K562 (cell line): ENCODE results near the gene ZNF655. TPM values are rescaled to one million over a fixed set of nuclear protein-coding genes. Genes with fewer than 3 reads are reported as not detected.

Source experiments
- ATAC-seq: fragments of 200-7000 bp; cut with Tn5 transposase; 3 replicates; pipeline ENCODE4 v1.9.1; 2020; ENCODE audit warnings: moderate library complexity
- BruUV-seq: library from RNA; stranded (reverse); fragments of 400-500 nt; replicated peaks from 2 replicates; lab custom pipeline; 2021; lab: Mats Ljungman, UMichigan
- CTCF ChIA-PET: fragments of 300-600 bp; formaldehyde crosslinking; extraction: SDS; loops from one replicate; lab custom pipeline; 2021; ENCODE audit warnings: low intra/inter-chr PET ratio; lab: Yijun Ruan, JAX
- POLR2A ChIA-PET: fragments of 300-600, 350-650 bp; sonication (Branson Sonifier 250); formaldehyde crosslinking; extraction: SDS; loops from one replicate; lab custom pipeline; 2021; ENCODE audit warnings: antibody characterized with exemption, inconsistent platforms; lab: Yijun Ruan, JAX
- DNase-seq, 4 experiments: peaks; one replicate each; pipeline versions ENCODE4 v3.0.0 to v3.0.0-alpha.2; 2011 to 2018; ENCODE audit warnings: low spot score in 3 of 4, mixed read lengths in 3 of 4; ENCODE audit errors: extremely low read depth in 1 of 4
- FAIRE-seq: peaks from 2 replicates; lab custom pipeline; 2011; peaks lifted over from hg19 to GRCh38; lab: Jason Lieb, UNC
- H2AFZ ChIP-seq: 2 replicates; pipeline ENCODE4 v1.6.0; 2011; ENCODE audit warnings: low read depth, low read length, control low read depth, inconsistent platforms
- H3K27ac ChIP-seq: fragments of 200-600 bp; 3 replicates; pipeline ENCODE4 v1.8.0; 2011; ENCODE audit warnings: low read depth, mild to moderate bottlenecking, control low read depth, inconsistent platforms, low read length, moderate library complexity, mixed read lengths; ENCODE audit errors: extremely low read depth
- H3K27me3 ChIP-seq, 2 experiments: fragments of 300-600 bp in 1 of 2; 2 replicates in 1 of 2; 3 replicates in 1 of 2; pipeline versions ENCODE4 v1.6.0 to v1.8.0; 2011; ENCODE audit warnings: inconsistent platforms in 2 of 2, low read length in 2 of 2, mild to moderate bottlenecking in 1 of 2, mixed read lengths in 1 of 2, moderate library complexity in 1 of 2; ENCODE audit not compliant: control insufficient read depth in 2 of 2, insufficient read depth in 2 of 2
- H3K36me3 ChIP-seq: fragments of 300-600 bp; 3 replicates; pipeline ENCODE4 v1.8.0; 2011; ENCODE audit warnings: mild to moderate bottlenecking, low read length, inconsistent platforms; ENCODE audit not compliant: control insufficient read depth, insufficient read depth
- H3K4me1 ChIP-seq, 2 experiments: fragments of 200-600 bp in 1 of 2; replicated peaks in 1 of 2; 2 replicates in 1 of 2; 3 replicates in 1 of 2; pipeline versions ENCODE4 v1.5.1 to v1.8.0; 2011; ENCODE audit warnings: inconsistent platforms in 2 of 2, low read length in 2 of 2, mild to moderate bottlenecking in 1 of 2, mixed read lengths in 1 of 2, moderate library complexity in 1 of 2; ENCODE audit not compliant: control insufficient read depth in 2 of 2, insufficient read depth in 2 of 2
- H3K4me2 ChIP-seq: 2 replicates; pipeline ENCODE4 v1.6.1; 2011; ENCODE audit warnings: low read length, control low read depth, inconsistent platforms, mixed read lengths; ENCODE audit not compliant: insufficient read depth
- H3K4me3 ChIP-seq: fragments of 200-600 bp; sonication (generic), shearing (Covaris generic); 2 replicates; pipeline ENCODE4 v1.5.1; 2016; ENCODE audit warnings: control low read depth, inconsistent platforms
- H3K79me2 ChIP-seq: fragments of 200-600 bp; 3 replicates; pipeline ENCODE4 v1.8.0; 2011; ENCODE audit warnings: low read length, inconsistent platforms; ENCODE audit not compliant: control insufficient read depth, insufficient read depth
- H3K9ac ChIP-seq, 2 experiments: 2 replicates each; pipeline versions ENCODE4 v1.6.0 to v1.6.1; 2011; ENCODE audit warnings: low read depth in 2 of 2, low read length in 2 of 2, control low read depth in 1 of 2, inconsistent platforms in 1 of 2, mild to moderate bottlenecking in 1 of 2, mixed read lengths in 1 of 2; ENCODE audit not compliant: insufficient read depth in 1 of 2
- H3K9me1 ChIP-seq: one replicate; pipeline ENCODE4 v1.6.0; 2011; ENCODE audit warnings: inconsistent platforms, mild to moderate bottlenecking, low read length, moderate library complexity; ENCODE audit not compliant: control insufficient read depth, insufficient read depth
- H3K9me3 ChIP-seq: replicated peaks from 2 replicates; pipeline ENCODE4 v1.5.1; 2011; ENCODE audit warnings: low read depth, low read length, inconsistent platforms; ENCODE audit not compliant: control insufficient read depth, insufficient read depth
- H4K20me1 ChIP-seq: replicated peaks from 2 replicates; pipeline ENCODE4 v1.6.1; 2011; ENCODE audit warnings: low read length, inconsistent platforms, mixed read lengths; ENCODE audit not compliant: control insufficient read depth, insufficient read depth
- DEAF1 ChIP-seq: fragments of 450-650 bp; formaldehyde crosslinking; IDR thresholded peaks from 2 replicates; pipeline ENCODE4 v1.4.0; 2020; ENCODE audit warnings: mild to moderate bottlenecking, moderate library complexity
- HEY1 ChIP-seq: fragments of 250-450 bp; sonication (Bioruptor Pico); IDR thresholded peaks from 2 replicates; pipeline ENCODE4 v1.5.0; 2020; ENCODE audit warnings: mild to moderate bottlenecking, moderate library complexity, borderline replicate concordance
- MAZ ChIP-seq, 2 experiments: fragments of 450-650 bp in 1 of 2; sonication (generic) in 1 of 2; formaldehyde crosslinking; IDR thresholded peaks in 1 of 2; conservative IDR thresholded peaks in 1 of 2; 2 replicates each; pipeline versions ENCODE4 v1.4.0 to v1.5.0; 2020; ENCODE audit warnings: mild to moderate bottlenecking in 1 of 2, missing genetic modification reagents in 1 of 2
- PKNOX1 ChIP-seq: fragments of 450-650 bp; IDR thresholded peaks from 2 replicates; pipeline ENCODE4 v1.6.1; 2016
- PYGO2 ChIP-seq: fragments of 450-650 bp; IDR thresholded peaks from 2 replicates; pipeline ENCODE4 v1.6.1; 2016; ENCODE audit warnings: mild to moderate bottlenecking, missing genetic modification characterization, moderate library complexity, missing compliant biosample characterization
- ZNF224 ChIP-seq: sonication (generic); formaldehyde crosslinking; IDR thresholded peaks from 2 replicates; pipeline ENCODE4 v1.8.0; 2022; ENCODE audit warnings: mild to moderate bottlenecking, missing genetic modification reagents
- WGBS: fragments of 100-300 bp; shearing (Covaris generic); methylation state at CpG from one replicate; pipeline ENCODE4 v1.1.6; 2016; ENCODE audit warnings: low coverage, mixed read lengths; ENCODE audit not compliant: insufficient coverage; ENCODE audit errors: missing lambda C conversion rate; 5-methylcytosine and 5-hydroxymethylcytosine counted together
- in situ Hi-C: fragments of 300-500 bp; cut with MboI; formaldehyde crosslinking; loops from 4 replicates; pipeline ENCODE4 v1.15.0; 2018; ENCODE audit warnings: inconsistent platforms, mixed read lengths
- intact Hi-C: fragments of 100-400 bp; cut with micrococcal nuclease; formaldehyde crosslinking; loops from 2 replicates; pipeline ENCODE4 v1.14.2; 2022
- polyA plus RNA-seq, 8 experiments: library from polyadenylated mRNA; depleted of rRNA in 4 of 8; stranded (reverse) in 5 of 8; unstranded in 3 of 8; fragments of >200 nt; fragmentation: Nextera tagmentation in 2 of 8; fragmentation: Illumina TruSeq in 1 of 8; extraction: Ambion mirVana in 2 of 8; extraction: Trizol in 1 of 8; gene quantifications; 2 replicates each; pipeline versions ENCODE4 v1.2.1 to v1.2.3, GENCODE V29; 2011 to 2014; ENCODE audit warnings: inconsistent platforms in 1 of 8, missing spikeins in 1 of 8
- total RNA-seq, 7 experiments: library from RNA; depleted of rRNA in 6 of 7; stranded (reverse); fragments of >200 nt in 6 of 7; fragmentation: Illumina TruSeq in 2 of 7; extraction: Trizol in 2 of 7; gene quantifications; 2 replicates each; pipeline versions ENCODE4 v1.2.1 to v1.2.3, GENCODE V29; 2011 to 2021; ENCODE audit warnings: low replicate concordance in 1 of 7

The ZNF655 gene
- total and polyA plus RNA-seq, 9 of the 15 experiments (the other 6 are each of a cell fraction or from before 2014, with no cell fraction given) = 25.7 to 130 (median 95.2) TPM

GRCh38 chr7:99560834-99561736, 2.6 kb downstream of the ZNF655 start (continued):
- TF ChIP-seq PKNOX1 (no peak), HEY1 (CRISPR knock-in tag) (no peak), DEAF1 (CRISPR knock-in tag) (no peak), MAZ (CRISPR knock-in tag; conservative IDR thresholded peaks at IDR 0.05 in 1 of 2, IDR thresholded peaks at IDR 0.05 in 1 of 2) (no peak)

GRCh38 chr7:99561737-99562051, 3.3 kb downstream of the ZNF655 start:
- in situ Hi-C loops (no loop called here), intact Hi-C loops (no loop called here)
- CTCF ChIA-PET = no interaction called here
- POLR2A ChIA-PET = interaction anchor here (0.7 to 1.0 kb wide), 3 partner anchors 9 to 189 kb away, joined by 3 to 4 read pairs (median 3); no protein-coding TSS in a partner anchor
- peaks cover 8% of the 10 kb centered on the region for H3K9me1 ChIP-seq
- H3K4me2 ChIP-seq = no peak overlapping the region
- BruUV-seq = no TSS peak
- H2AFZ ChIP-seq = no peak overlapping the region
- FAIRE-seq (no peak), ATAC-seq (no peak), DNase-seq (no peak)
- TF ChIP-seq ZNF224 (CRISPR knock-in tag) (no peak), PYGO2 (tag) (no peak)
- H3K27ac ChIP-seq = no peak overlapping the region
- H3K9me3 ChIP-seq = no peaks in the 10 kb centered on the region
- H3K36me3 ChIP-seq = peaks cover 79% of the 10 kb centered on the region
- 86% methylated on average over 2 of the region's 2 CpGs for WGBS
- H4K20me1 ChIP-seq = peaks cover 15% of the 10 kb centered on the region; the same call in 1 of the 2 replicates
- peaks cover 80% of the 10 kb centered on the region for H3K79me2 ChIP-seq
- peaks cover 16 to 23% of the 10 kb centered on the region in 2 experiments for H3K4me1 ChIP-seq
- H3K4me3 ChIP-seq = no peak overlapping the region
- H3K9ac ChIP-seq = peak overlapping the region in 1 of 2 experiments; percentile 9; a peak in 2 of 4 replicates
- no peaks in the 10 kb centered on the region for H3K27me3 ChIP-seq
